Stromal cell of bone marrow (primary cell): ENCODE data around the gene ARHGEF7.
"Not testable (repeated sequence)": the region's sequence is repeated elsewhere in the genome, so short reads cannot be mapped to it uniquely, and the experiment has no call there.

ENCODE experiments used
- DNase-seq: peaks from one replicate; pipeline ENCODE4 v3.0.0-alpha.2; 2012; ENCODE audit warnings: low read depth

The ARHGEF7 gene

GRCh38 chr13:111115061-111115964 is at the start of gene ARHGEF7:
ARHGEF7 (plus strand) TSS chr13:111115310; CDS start chr13:111115527, 217 bp downstream.
- DNase-seq = no peak

GRCh38 chr13:111065698-111066097 is 49.4 kb upstream of the ARHGEF7 start:
- DNase-seq = no peak

GRCh38 chr13:111066544-111066943 is 48.6 kb upstream of the ARHGEF7 start:
- DNase-seq = no peak

GRCh38 chr13:111068009-111068350 is 47.1 kb upstream of the ARHGEF7 start:
- no peak for DNase-seq

GRCh38 chr13:111071120-111071519 is 44.0 kb upstream of the ARHGEF7 start:
- DNase-seq = not testable (repeated sequence)

- DNase-seq = not testable (repeated sequence)
Measured at GRCh38 chr13:111071526-111071925, 43.6 kb upstream of the ARHGEF7 start.

- no peak for DNase-seq
Measured at GRCh38 chr13:111074826-111075225, 40.3 kb upstream of the ARHGEF7 start.

- DNase-seq = no peak
Measured at GRCh38 chr13:111076155-111077013, 38.7 kb upstream of the ARHGEF7 start.

- DNase-seq = no peak
Measured at GRCh38 chr13:111079375-111079774, 35.7 kb upstream of the ARHGEF7 start.

- DNase-seq = no peak
Measured at GRCh38 chr13:111080642-111081041, 34.5 kb upstream of the ARHGEF7 start.

GRCh38 chr13:111082240-111082639 is 32.9 kb upstream of the ARHGEF7 start:
- no peak for DNase-seq

- not testable (repeated sequence) for DNase-seq
Measured at GRCh38 chr13:111082769-111083168, 32.3 kb upstream of the ARHGEF7 start.

GRCh38 chr13:111083693-111084092 is 31.4 kb upstream of the ARHGEF7 start:
- DNase-seq = not testable (repeated sequence)

- no peak for DNase-seq
Measured at GRCh38 chr13:111090169-111090568, 24.9 kb upstream of the ARHGEF7 start.

- no peak for DNase-seq
Measured at GRCh38 chr13:111092685-111093084, 22.4 kb upstream of the ARHGEF7 start.

GRCh38 chr13:111093136-111093535 is 22.0 kb upstream of the ARHGEF7 start:
- DNase-seq = no peak

GRCh38 chr13:111093634-111094033 is 21.5 kb upstream of the ARHGEF7 start:
- no peak for DNase-seq

- no peak for DNase-seq
Measured at GRCh38 chr13:111095031-111095840, 19.9 kb upstream of the ARHGEF7 start.

- no peak for DNase-seq
Measured at GRCh38 chr13:111095911-111096501, 19.1 kb upstream of the ARHGEF7 start.

- DNase-seq = no peak
Measured at GRCh38 chr13:111099290-111099689, 15.8 kb upstream of the ARHGEF7 start.

GRCh38 chr13:111110054-111110453 is 5.1 kb upstream of the ARHGEF7 start:
- DNase-seq = no peak
